ENCODE measurements around the gene PIPOX.

Gene PIPOX, protein sequence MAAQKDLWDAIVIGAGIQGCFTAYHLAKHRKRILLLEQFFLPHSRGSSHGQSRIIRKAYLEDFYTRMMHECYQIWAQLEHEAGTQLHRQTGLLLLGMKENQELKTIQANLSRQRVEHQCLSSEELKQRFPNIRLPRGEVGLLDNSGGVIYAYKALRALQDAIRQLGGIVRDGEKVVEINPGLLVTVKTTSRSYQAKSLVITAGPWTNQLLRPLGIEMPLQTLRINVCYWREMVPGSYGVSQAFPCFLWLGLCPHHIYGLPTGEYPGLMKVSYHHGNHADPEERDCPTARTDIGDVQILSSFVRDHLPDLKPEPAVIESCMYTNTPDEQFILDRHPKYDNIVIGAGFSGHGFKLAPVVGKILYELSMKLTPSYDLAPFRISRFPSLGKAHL

DNA sequence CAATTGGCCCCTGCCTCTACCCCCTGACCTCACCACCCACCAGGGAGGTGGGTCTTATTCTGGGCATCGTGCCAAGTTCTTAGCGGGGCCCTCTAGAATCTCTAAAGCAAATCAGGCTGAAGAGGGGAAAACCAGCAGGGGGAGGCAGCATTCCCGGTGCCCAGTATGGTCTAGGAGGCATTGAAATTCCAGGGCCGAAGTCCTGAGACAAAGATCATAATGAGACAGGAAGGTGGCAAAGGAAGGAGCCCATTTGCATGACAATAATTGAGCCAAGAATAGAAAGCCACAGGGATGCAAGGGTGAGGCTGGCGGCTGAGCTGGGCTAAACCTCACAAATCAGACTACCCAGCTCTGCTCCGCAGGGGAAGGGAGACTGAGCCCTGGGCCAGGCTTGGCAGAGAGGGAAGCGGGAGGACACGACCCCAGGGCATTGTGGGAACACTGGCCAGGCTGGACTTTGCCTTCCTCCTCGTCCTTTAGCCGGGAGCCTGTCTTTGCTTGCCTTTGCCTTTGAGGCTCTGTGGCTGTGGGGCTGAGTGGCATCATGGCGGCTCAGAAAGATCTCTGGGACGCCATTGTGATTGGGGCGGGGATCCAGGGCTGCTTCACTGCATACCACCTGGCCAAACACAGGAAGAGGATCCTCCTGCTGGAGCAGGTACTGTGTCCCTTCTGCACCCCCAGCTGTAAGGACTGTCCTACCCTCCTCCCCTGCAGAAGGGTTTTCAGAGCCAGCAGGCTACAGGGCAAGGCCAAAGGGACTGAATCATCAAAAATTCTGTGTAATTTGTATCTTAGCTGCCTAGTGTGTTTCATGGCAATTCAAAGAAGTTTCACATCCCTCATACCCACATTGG, at the start of gene PIPOX:
Gene PIPOX, plus strand, starts transcription at position 463 of the 860 bp plus-strand sequence. Its CDS starts 85 bp downstream, at position 548.
- Mint-ChIP-seq H3K27ac (no peak within 1 kb of the TSS), H3K4me3 (no peak within 1 kb of the TSS), H3K9me3 (no peaks in the 10 kb centered on the region), H3K27me3 (peaks cover 44% of the 10 kb centered on the region), H3K36me3 (no peaks in the 10 kb centered on the region), H3K4me1 (no peaks in the 10 kb centered on the region)
- DNase-seq, result no peak
- CTCF ChIA-PET, result interaction anchor here (1.6 kb wide), 1 partner anchor 78 kb away, joined by 3 read pairs; no protein-coding TSS in a partner anchor

DNA sequence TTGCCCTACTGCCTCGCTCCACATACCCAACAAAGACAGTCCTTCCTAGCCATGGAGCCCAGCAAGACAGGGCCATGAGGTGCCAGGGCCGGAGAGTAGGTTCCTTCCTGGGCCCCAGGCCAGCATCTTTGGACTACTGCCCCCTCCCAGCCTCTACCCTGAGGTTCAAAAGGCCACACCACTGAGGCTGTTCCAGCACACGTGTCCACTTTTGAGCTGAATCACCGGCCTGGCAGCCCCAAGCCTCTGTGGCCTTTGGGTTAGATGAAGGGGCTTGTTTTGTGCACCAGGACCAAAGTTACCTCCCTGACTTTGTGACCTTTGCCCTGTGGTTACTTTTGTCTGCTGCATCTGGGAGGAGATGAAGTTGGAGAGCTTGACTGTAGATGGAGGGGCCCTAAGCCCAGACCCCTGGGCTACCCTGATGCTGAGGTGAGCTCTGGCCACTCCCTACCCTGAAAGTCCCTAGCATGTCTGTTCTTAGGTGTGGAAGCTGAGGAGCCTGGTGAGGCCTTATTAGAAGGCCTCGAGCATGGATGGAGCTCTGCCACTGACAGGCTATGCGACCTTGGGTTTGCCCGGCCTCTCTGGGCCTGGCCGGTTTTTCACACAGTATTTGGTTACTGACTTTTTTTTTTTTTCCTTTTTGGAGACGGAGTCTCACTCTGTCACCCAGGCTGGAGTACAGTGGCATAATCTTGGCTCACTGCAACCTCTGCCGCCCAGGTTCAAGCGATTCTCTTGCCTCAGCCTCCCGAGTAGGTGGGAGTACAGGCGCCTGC, 49.1 kb upstream of the PIPOX start:
- Mint-ChIP-seq H3K4me3 (no peak overlapping the region), H3K9me3 (no peaks in the 10 kb centered on the region), H3K27ac (no peak overlapping the region), H3K36me3 (no peaks in the 10 kb centered on the region), H3K27me3 (peaks cover 46% of the 10 kb centered on the region), H3K4me1 (no peaks in the 10 kb centered on the region)
- CTCF ChIA-PET, result interaction anchor here (1.0 kb wide), 1 partner anchor 28 kb away, joined by 4 read pairs; no protein-coding TSS in a partner anchor
- no peak for DNase-seq

DNA sequence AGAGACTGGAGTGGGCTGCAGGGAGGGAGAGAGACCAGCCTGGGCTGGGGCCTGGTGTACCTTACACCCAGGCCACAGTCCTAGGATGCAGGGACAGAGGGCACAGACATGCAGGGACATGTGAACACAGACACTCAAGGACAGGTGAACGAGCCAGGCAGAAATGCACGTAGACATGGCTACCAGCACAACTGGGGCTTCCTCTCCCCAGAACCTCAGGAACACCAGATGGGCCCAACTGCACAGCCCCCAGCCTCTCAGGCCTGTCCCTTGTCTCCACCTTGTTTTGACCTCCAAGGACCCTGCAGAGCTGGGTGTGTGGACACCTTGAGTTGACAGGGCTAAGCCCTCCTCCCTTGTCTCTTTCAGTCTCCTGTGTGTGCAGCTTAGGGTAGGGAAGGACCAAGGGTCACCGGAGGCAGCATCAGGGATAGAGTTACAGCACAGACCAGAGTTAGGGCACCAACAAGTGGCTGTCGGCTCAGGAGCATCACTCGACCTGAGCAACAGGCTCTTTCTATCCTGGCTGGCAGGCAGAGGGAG, 46.3 kb upstream of the PIPOX start:
- H3K4me3 Mint-ChIP-seq, result no peak overlapping the region
- H3K4me1 Mint-ChIP-seq, result no peaks in the 10 kb centered on the region
- no peaks in the 10 kb centered on the region for H3K36me3 Mint-ChIP-seq
- H3K27me3 Mint-ChIP-seq, result peaks cover 55% of the 10 kb centered on the region
- DNase-seq, result no peak
- no peaks in the 10 kb centered on the region for H3K9me3 Mint-ChIP-seq
- no peak overlapping the region for H3K27ac Mint-ChIP-seq
- CTCF ChIA-PET, result no interaction called here

DNA sequence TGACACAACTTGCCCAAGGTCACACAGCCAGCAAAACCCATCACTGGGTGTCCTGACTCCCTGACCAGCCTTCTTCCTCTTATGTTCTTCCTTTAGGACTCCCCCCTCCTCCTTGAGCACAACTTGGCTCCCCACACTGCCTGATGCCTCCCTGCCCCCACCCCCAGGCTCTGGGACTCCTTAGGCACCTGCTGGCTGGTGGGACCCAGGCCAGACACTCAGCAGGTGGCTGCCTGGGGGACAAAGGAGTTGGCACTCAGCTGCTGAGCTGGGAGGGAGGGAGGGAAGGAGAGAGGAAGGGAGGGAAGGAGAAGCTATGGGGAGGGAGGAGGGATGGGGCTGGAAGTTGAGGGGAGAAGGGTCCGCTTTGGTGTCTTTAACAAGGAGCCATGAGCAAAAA, 45.1 kb upstream of the PIPOX start:
- no peak for DNase-seq
- peaks cover 59% of the 10 kb centered on the region for H3K27me3 Mint-ChIP-seq
- H3K27ac Mint-ChIP-seq, result no peak overlapping the region
- no peaks in the 10 kb centered on the region for H3K9me3 Mint-ChIP-seq
- no peak overlapping the region for H3K4me3 Mint-ChIP-seq
- CTCF ChIA-PET, result no interaction called here
- no peaks in the 10 kb centered on the region for H3K36me3 Mint-ChIP-seq
- H3K4me1 Mint-ChIP-seq, result no peaks in the 10 kb centered on the region

DNA sequence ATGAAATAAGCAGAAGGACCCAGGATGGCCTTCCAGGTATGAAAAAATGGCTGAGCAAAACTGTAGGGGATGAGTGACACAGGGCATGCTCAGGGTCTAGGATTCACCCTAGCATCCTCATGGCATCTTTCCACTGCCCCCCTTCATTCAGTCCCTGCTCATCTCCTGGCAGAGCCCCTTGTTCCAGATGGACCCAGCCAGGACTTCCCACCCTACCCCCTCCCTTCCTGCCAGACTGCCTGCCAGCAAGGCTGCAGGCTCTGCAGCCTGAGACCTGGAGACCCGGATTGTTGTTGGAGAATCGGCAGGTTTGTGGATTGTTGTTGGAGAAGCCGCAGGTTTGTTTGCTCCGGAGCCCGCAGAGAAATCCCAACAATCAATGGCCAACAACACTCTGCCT, 43.7 kb upstream of the PIPOX start:
- no peaks in the 10 kb centered on the region for H3K36me3 Mint-ChIP-seq
- no peak for DNase-seq
- peaks cover 66% of the 10 kb centered on the region for H3K27me3 Mint-ChIP-seq
- H3K4me3 Mint-ChIP-seq, result no peak overlapping the region
- no peaks in the 10 kb centered on the region for H3K4me1 Mint-ChIP-seq
- H3K9me3 Mint-ChIP-seq, result no peaks in the 10 kb centered on the region
- CTCF ChIA-PET, result interaction anchor here (1.1 to 1.2 kb wide), 2 partner anchors 92 to 119 kb away, joined by 3 to 4 read pairs; no protein-coding TSS in a partner anchor
- H3K27ac Mint-ChIP-seq, result no peak overlapping the region

DNA sequence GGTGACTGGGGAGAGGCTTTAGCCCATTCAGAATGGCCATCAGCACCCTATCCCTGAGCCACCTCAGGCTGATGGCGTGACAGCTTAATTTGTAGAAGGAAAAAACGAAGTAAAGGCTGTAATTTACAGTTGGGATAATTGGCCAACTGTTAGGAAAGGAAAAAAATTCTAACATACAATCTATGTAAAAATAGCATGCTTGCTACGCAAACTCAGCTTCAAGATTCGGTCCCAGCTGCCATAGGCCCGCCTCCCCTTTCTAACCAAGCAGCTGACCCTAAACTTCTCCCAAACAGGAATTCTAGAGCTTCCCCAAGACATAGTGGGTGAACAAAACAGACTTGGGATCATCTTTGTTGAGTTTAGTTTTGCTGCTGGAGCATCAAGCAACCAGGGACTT, 42.0 kb upstream of the PIPOX start:
- peaks cover 3% of the 10 kb centered on the region for H3K4me1 Mint-ChIP-seq
- no peak overlapping the region for H3K27ac Mint-ChIP-seq
- DNase-seq, result no peak
- CTCF ChIA-PET, result interaction anchor here (0.8 to 1.4 kb wide), 3 partner anchors 10 to 111 kb away, joined by 3 to 4 read pairs (median 3); no protein-coding TSS in a partner anchor
- peaks cover 75% of the 10 kb centered on the region for H3K27me3 Mint-ChIP-seq
- H3K9me3 Mint-ChIP-seq, result no peaks in the 10 kb centered on the region
- H3K36me3 Mint-ChIP-seq, result no peaks in the 10 kb centered on the region
- H3K4me3 Mint-ChIP-seq, result no peak overlapping the region

DNA sequence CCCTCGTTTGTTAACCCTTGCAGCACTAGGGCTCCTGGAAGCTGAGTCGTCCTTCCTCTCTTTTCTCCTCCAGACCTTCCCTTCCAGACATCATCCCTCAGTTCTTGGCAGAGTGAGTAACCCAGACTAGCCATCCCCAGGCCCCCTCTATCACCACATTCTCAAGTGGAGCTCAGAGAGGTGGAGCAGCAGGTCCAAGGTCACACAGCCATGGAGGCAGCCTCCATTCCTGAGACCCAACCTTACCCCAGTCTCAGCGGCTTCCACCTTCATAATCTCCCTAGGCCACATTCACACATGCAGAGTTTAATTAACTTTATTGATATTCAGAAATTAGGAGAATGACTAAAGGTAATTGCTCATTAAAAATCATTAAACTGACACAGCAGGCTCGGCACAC, 40.1 kb upstream of the PIPOX start:
- Mint-ChIP-seq H3K9me3 (no peaks in the 10 kb centered on the region), H3K27ac (no peak overlapping the region), H3K4me1 (peaks cover 3% of the 10 kb centered on the region), H3K4me3 (no peak overlapping the region), H3K36me3 (no peaks in the 10 kb centered on the region), H3K27me3 (peaks cover 81% of the 10 kb centered on the region)
- CTCF ChIA-PET, result no interaction called here
- DNase-seq, result no peak

DNA sequence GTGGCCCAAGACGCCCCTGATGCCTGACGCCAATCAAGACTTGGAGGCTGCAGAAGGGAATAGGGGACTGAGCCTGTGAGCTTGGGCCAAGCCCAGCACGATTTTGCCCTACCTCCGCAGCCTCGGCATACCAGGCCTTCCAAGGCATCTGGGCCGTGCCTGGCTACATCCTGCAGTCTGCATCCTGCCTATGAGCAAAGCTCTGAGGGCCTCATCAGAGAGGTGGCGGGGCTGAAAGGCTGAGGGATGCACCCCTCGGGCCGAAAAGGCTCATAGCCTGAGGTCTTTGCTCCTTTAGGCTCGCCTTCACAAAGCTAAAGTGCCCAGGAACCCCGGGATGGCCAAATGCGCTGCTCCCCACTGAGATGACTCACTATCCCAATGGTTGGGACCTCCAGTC, 39.7 kb upstream of the PIPOX start:
- Mint-ChIP-seq H3K9me3 (no peaks in the 10 kb centered on the region), H3K4me3 (no peak overlapping the region), H3K27ac (no peak overlapping the region), H3K36me3 (no peaks in the 10 kb centered on the region), H3K27me3 (peaks cover 80% of the 10 kb centered on the region), H3K4me1 (peaks cover 3% of the 10 kb centered on the region)
- DNase-seq, result no peak
- CTCF ChIA-PET, result no interaction called here

DNA sequence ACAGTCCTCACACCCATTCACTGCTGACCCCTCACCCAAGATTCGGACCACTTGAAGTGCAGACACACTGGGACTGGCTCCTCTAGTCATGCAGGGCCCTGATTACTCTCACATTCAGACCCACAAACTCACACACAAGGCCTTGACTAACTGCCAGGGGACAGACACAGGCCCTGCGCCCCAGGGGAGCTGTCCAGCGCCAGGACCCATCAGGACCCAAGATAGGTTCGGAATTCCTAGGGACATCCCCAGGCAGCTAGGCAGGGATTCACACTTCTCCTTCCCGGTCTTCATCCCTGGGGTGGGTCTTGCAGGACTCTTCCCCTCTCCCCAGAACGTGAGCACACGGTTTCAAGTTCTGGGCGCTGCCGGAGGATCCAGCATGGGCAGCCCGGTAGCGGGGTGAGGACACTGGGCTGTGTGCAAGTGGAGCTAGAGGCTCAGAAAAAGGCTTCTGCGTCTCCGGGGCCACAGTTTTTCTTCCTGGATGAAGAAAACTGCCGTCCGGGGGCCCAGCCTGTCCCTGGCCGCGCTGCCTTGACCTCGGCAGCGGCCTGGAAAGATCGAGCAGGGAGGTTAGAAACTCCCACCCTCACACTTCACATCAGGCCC, 38.8 kb upstream of the PIPOX start:
- H3K36me3 Mint-ChIP-seq, result no peaks in the 10 kb centered on the region
- no peak for DNase-seq
- peaks cover 3% of the 10 kb centered on the region for H3K4me1 Mint-ChIP-seq
- CTCF ChIA-PET, result interaction anchor here (1.3 kb wide), 1 partner anchor 39 kb away, joined by 3 read pairs; no protein-coding TSS in a partner anchor
- H3K9me3 Mint-ChIP-seq, result no peaks in the 10 kb centered on the region
- peaks cover 75% of the 10 kb centered on the region for H3K27me3 Mint-ChIP-seq
- no peak overlapping the region for H3K4me3 Mint-ChIP-seq
- no peak overlapping the region for H3K27ac Mint-ChIP-seq

DNA sequence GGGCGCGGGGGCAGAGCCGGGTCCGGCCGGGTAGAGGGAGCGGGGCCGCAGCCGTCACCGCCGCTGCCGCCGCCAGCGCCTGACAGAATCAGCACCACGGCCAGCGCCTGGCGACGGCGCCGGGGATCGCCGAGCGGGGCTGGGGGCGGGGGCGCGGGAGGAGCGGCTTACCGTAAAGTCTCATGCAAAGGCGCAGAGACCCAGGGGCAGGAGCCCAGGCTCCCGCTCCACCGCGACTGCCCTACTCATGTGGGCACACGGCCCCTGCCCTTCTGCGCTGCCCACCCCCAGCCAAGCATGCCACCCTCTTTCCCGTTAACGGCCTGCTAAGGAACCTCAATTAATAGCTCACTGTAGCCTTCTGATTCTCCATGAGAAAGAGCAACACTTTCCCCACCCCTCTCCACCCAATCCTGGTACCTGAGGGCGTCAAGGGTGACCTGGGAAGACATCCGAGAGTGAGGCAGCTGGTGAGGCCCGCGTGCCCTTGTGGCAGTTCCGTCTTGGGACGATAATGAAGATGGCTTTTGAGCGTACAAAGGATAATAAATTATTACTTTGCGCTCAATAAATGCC, 36.9 kb upstream of the PIPOX start, which contains the start of gene SEZ6:
Gene SEZ6, minus strand, starts transcription at position 98 of the 576 bp plus-strand sequence. CDS start 164 bp downstream, outside the sequence.
- Mint-ChIP-seq H3K27ac (no peak within 1 kb of the TSS), H3K27me3 (peaks cover 88% of the 10 kb centered on the region), H3K4me1 (peaks cover 3% of the 10 kb centered on the region), H3K9me3 (no peaks in the 10 kb centered on the region), H3K36me3 (no peaks in the 10 kb centered on the region), H3K4me3 (no peak within 1 kb of the TSS)
- CTCF ChIA-PET, result interaction anchor here (1.1 to 1.8 kb wide), 2 partner anchors 14 to 23 kb away, joined by 3 to 4 read pairs; no protein-coding TSS in a partner anchor
- DNase-seq, result peak; percentile 80

DNA sequence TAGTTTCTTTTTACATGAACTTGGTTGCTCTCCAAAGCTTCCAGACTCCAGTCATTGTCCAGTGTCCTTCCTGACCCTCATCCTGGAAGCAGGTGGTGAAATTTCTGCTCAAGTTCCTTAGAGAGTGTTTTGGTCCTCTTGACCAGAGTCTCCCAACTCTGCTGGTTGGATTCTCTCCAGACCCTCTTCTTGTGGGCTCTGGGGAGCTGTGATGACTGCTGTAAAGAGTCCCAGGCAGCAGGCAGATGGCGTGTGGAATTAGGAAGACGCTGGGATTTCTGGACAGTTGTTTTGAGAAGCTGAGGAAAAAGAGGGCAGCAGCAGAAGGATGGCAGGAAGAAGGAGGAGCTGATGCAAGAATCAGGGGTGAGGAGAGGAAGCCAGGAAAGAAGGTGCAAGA, 35.5 kb upstream of the PIPOX start:
- no peaks in the 10 kb centered on the region for H3K36me3 Mint-ChIP-seq
- CTCF ChIA-PET, result interaction anchor here (1.0 to 1.8 kb wide), 2 partner anchors 24 to 109 kb away, joined by 3 to 4 read pairs; no protein-coding TSS in a partner anchor
- no peaks in the 10 kb centered on the region for H3K9me3 Mint-ChIP-seq
- no peak overlapping the region for H3K4me3 Mint-ChIP-seq
- peaks cover 80% of the 10 kb centered on the region for H3K27me3 Mint-ChIP-seq
- no peak for DNase-seq
- no peak overlapping the region for H3K27ac Mint-ChIP-seq
- peaks cover 3% of the 10 kb centered on the region for H3K4me1 Mint-ChIP-seq

DNA sequence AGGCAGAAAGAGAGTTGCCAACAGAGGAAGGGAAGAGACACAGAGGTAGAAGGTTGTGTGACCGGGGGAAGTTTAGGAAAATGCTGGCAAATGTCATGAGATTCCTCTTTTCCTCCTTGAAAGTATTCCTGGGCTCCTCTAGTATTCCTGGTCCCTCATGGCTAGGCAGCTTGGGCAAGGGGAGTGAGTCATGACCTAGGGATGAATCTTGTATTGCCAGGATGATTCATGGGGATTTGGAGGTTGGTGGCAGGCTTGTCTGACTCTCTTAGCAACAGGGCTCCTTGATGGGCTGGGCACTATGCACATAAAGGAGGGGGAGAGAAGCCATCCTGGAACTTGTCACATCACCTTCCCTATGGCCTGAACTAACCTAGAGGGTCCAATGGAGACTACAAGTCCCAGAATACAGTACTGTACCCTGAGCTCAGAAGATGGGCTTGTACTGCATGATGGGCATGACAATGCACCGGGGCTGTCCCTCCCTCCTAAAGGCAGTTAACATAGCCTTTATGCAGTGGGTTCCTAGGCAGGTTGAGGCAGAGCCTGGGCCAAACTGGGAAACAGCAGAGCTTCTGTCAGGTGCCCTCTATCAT, 35.0 kb upstream of the PIPOX start:
- CTCF ChIA-PET, result no interaction called here
- DNase-seq, result no peak
- Mint-ChIP-seq H3K9me3 (no peaks in the 10 kb centered on the region), H3K36me3 (no peaks in the 10 kb centered on the region), H3K4me1 (peaks cover 3% of the 10 kb centered on the region), H3K27ac (no peak overlapping the region), H3K27me3 (peaks cover 78% of the 10 kb centered on the region), H3K4me3 (no peak overlapping the region)

All from activated naive CD4-positive, alpha-beta T cell treated with anti-CD3 and anti-CD28 coated beads, Interleukin-2, amount 10 ng/mL, durations not matched to agents 7 days and 5 days (primary cell).